ENCODE results near the gene GJC2.
"Not testable (repeated sequence)": the region's sequence is repeated elsewhere in the genome, so short reads cannot be mapped to it uniquely, and the experiment has no call there.

DNA sequence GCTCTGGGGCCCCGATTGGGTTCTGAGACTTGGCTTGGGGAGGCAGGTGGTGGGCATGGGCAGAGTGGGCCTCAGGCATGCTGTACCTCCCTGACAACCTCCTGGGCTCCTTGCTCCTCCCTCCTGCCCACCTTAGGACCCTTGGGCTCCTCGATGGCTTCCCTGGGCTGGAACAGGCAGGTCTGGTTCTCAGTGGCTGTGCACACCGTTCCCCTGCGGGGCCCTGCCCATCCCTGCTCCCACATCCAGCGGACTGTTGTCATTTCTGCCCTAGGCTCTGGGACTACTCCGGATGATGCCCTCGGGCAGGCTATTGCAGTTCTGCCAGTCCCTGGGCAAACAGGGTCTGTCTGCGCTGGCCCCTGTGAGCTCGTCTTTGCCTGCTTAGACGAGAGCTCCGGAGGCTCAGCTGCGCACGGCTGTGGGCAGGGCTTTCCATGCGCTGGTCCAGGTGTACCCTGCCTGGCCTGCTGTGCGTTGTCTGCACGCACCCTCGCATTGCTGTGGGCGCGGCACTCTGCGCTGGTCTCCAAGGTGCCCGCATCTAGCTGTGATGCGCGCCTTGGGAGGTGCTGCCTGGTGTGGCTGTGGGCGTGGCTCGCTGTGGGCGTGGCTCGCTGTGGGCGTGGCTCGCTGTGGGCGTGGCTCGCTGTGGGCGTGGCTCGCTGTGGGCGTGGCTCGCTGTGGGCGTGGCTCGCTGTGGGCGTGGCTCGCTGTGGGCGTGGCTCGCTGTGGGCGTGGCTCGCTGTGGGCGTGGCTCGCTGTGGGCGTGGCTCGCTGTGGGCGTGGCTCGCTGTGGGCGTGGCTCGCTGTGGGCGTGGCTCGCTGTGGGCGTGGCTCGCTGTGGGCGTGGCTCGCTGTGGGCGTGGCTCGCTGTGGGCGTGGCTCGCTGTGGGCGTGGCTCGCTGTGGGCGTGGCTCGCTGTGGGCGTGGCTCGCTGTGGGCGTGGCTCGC lies 24.1 kb downstream of the GJC2 start:
- TF ChIP-seq CTCF (IDR thresholded peaks at IDR 0.05; ENCODE audit: insufficient read depth, low read depth, low read length); EZH2 (IDR thresholded peaks at IDR 0.05; ENCODE audit: insufficient read depth, low read length): not testable (repeated sequence)
